ENCODE results near the gene GLRX5.

Gene GLRX5

GRCh38 chr14:95510804-95511203 is 24.0 kb upstream of the GLRX5 start:
- no peak overlapping the region for H3K4me3 ChIP-seq (ENCODE audit: low read length)
- H3K36me3 ChIP-seq (ENCODE audit: insufficient read depth, low read length), result no peaks in the 10 kb centered on the region
- H3K27ac ChIP-seq (ENCODE audit: low read depth, low read length), result no peak overlapping the region
- WGBS, result 88% methylated on average over 5 of the region's 5 CpGs
- H3K9me3 ChIP-seq (ENCODE audit: insufficient read depth, low read depth, low read length), result no peaks in the 10 kb centered on the region
- peaks cover 10% of the 10 kb centered on the region for H3K27me3 ChIP-seq (ENCODE audit: insufficient read depth, low read length)
- H3K4me1 ChIP-seq (ENCODE audit: insufficient read depth, low read length), result peaks cover 11% of the 10 kb centered on the region; the same call in 1 of the 2 replicates
- H3K9ac ChIP-seq (ENCODE audit: low read depth, low read length), result no peak overlapping the region

GRCh38 chr14:95511687-95512086 is 23.2 kb upstream of the GLRX5 start:
- no peak overlapping the region for H3K4me3 ChIP-seq (ENCODE audit: low read length)
- H3K9ac ChIP-seq (ENCODE audit: low read depth, low read length), result no peak overlapping the region
- no peaks in the 10 kb centered on the region for H3K9me3 ChIP-seq (ENCODE audit: insufficient read depth, low read depth, low read length)
- H3K27me3 ChIP-seq (ENCODE audit: insufficient read depth, low read length), result peaks cover 17% of the 10 kb centered on the region
- no peak overlapping the region for H3K27ac ChIP-seq (ENCODE audit: low read depth, low read length)
- WGBS, result 87% methylated on average over 5 of the region's 5 CpGs
- H3K4me1 ChIP-seq (ENCODE audit: insufficient read depth, low read length), result peaks cover 12% of the 10 kb centered on the region; the same call in 1 of the 2 replicates
- H3K36me3 ChIP-seq (ENCODE audit: insufficient read depth, low read length), result no peaks in the 10 kb centered on the region

- Histone ChIP-seq H3K4me1 (ENCODE audit: insufficient read depth, low read length) (peaks cover 12% of the 10 kb centered on the region; the same call in 1 of the 2 replicates), H3K27me3 (ENCODE audit: insufficient read depth, low read length) (peaks cover 33% of the 10 kb centered on the region), H3K9ac (ENCODE audit: low read depth, low read length) (no peak overlapping the region), H3K9me3 (ENCODE audit: insufficient read depth, low read depth, low read length) (no peaks in the 10 kb centered on the region), H3K36me3 (ENCODE audit: insufficient read depth, low read length) (no peaks in the 10 kb centered on the region), H3K4me3 (ENCODE audit: low read length) (no peak overlapping the region), H3K27ac (ENCODE audit: low read depth, low read length) (no peak overlapping the region)
- 96% methylated on average over 5 of the region's 6 CpGs for WGBS
These were observed 21.6 kb upstream of the GLRX5 start for GRCh38 chr14:95513291-95513690.

DNA sequence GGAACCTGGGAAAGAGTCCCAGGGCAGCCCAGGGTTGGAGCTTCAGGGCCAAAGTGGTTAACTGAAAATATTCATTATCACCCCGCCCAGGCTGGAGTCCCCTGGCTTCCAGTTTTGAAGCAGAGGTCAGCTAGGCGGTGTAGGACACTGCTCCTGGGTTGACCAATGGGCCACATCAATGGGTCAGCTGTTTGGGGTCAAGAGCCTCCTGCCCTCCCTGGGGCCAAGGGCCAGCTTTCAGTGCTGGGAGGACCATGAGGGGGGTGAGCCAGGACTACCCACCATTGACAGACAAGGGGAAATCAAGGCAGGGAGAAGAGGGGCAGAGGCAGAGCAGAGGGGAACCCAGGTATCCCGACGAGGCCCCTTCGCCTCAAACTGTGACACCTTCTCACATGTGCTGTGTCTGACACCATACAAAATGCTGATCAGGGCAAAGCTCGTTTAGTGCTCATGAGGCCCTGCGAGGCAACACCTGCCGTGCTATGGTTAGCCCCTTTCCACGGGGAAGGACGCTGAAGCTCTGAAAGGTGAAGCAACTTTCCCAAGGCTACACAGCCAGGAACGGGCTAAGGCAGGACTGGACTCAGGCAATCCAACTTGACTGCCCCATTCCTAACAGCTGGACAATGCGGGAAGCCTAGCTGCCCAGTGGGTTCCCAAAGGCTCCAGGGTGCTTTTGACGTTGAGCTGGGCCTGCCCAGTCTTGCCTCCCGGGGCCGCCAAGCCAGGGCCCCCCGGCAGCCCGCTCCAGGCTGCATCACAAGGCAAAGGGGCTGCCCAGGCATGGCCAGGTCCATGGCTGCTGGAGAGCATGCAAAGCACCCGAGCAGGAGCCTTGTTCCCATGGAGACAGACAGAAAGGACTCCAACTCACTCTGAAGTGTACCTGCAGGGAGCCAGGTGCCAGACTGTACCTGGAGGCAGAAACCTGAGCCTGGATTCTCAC is 20.4 kb upstream of the GLRX5 start:
- H3K4me3 ChIP-seq (ENCODE audit: low read length), result no peak overlapping the region
- H3K9ac ChIP-seq (ENCODE audit: low read depth, low read length), result no peak overlapping the region
- H3K9me3 ChIP-seq (ENCODE audit: insufficient read depth, low read depth, low read length), result no peaks in the 10 kb centered on the region
- no peaks in the 10 kb centered on the region for H3K36me3 ChIP-seq (ENCODE audit: insufficient read depth, low read length)
- H3K27ac ChIP-seq (ENCODE audit: low read depth, low read length), result no peak overlapping the region
- H3K27me3 ChIP-seq (ENCODE audit: insufficient read depth, low read length), result peaks cover 43% of the 10 kb centered on the region
- 78% methylated on average over 18 of the region's 18 CpGs for WGBS
- H3K4me1 ChIP-seq (ENCODE audit: insufficient read depth, low read length), result peaks cover 12% of the 10 kb centered on the region; the same call in 1 of the 2 replicates

DNA sequence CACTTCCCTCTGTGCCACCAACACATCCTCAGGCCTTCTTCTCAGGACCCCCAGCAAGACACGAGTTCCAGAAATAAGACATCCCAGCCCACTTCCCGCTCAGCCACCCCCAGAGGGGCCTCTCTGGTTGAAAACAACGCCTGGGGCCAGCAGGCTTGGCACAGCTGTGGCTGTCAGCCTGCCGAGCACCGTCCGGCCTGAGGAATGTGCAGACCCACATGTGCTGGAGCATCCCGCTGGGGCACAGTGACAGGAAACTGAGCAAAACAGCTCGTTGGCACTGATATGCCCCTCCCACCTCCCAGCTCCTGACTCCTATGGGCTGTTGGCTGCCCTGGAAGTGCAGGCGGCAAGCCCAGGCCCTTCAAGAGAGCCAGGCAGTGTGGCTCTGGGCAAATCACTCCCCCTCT is 19.8 kb upstream of the GLRX5 start:
- Histone ChIP-seq H3K27me3 (ENCODE audit: insufficient read depth, low read length) (peaks cover 49% of the 10 kb centered on the region), H3K36me3 (ENCODE audit: insufficient read depth, low read length) (no peaks in the 10 kb centered on the region), H3K4me1 (ENCODE audit: insufficient read depth, low read length) (peaks cover 12% of the 10 kb centered on the region; the same call in 1 of the 2 replicates), H3K9me3 (ENCODE audit: insufficient read depth, low read depth, low read length) (no peaks in the 10 kb centered on the region), H3K27ac (ENCODE audit: low read depth, low read length) (no peak overlapping the region), H3K9ac (ENCODE audit: low read depth, low read length) (no peak overlapping the region), H3K4me3 (ENCODE audit: low read length) (no peak overlapping the region)
- 33% methylated on average over 9 of the region's 9 CpGs for WGBS

GRCh38 chr14:95515596-95516552 is 19.0 kb upstream of the GLRX5 start:
- Histone ChIP-seq H3K4me3 (ENCODE audit: low read length) (peak overlapping the region; percentile 51), H3K36me3 (ENCODE audit: insufficient read depth, low read length) (no peaks in the 10 kb centered on the region), H3K4me1 (ENCODE audit: insufficient read depth, low read length) (peaks cover 12% of the 10 kb centered on the region; the same call in 1 of the 2 replicates), H3K9ac (ENCODE audit: low read depth, low read length) (no peak overlapping the region), H3K27ac (ENCODE audit: low read depth, low read length) (no peak overlapping the region), H3K9me3 (ENCODE audit: insufficient read depth, low read depth, low read length) (no peaks in the 10 kb centered on the region), H3K27me3 (ENCODE audit: insufficient read depth, low read length) (peaks cover 53% of the 10 kb centered on the region)
- 6% methylated on average over 50 of the region's 50 CpGs for whole genome bisulfite sequencing

- Histone ChIP-seq H3K27me3 (ENCODE audit: insufficient read depth, low read length) (peaks cover 53% of the 10 kb centered on the region), H3K4me3 (ENCODE audit: low read length) (peak within 1 kb of the TSS; percentile 51), H3K4me1 (ENCODE audit: insufficient read depth, low read length) (peaks cover 12% of the 10 kb centered on the region; the same call in 1 of the 2 replicates), H3K9ac (ENCODE audit: low read depth, low read length) (no peak within 1 kb of the TSS), H3K27ac (ENCODE audit: low read depth, low read length) (no peak within 1 kb of the TSS), H3K9me3 (ENCODE audit: insufficient read depth, low read depth, low read length) (no peaks in the 10 kb centered on the region), H3K36me3 (ENCODE audit: insufficient read depth, low read length) (no peaks in the 10 kb centered on the region)
- WGBS, result 9% methylated on average over 60 of the region's 60 CpGs
These were observed 18.2 kb upstream of the GLRX5 start, which contains the start of gene SYNE3 for GRCh38 chr14:95516554-95517181. SYNE3 (minus strand) TSS chr14:95516650; CDS start chr14:95475821, 40,829 bp downstream.

DNA sequence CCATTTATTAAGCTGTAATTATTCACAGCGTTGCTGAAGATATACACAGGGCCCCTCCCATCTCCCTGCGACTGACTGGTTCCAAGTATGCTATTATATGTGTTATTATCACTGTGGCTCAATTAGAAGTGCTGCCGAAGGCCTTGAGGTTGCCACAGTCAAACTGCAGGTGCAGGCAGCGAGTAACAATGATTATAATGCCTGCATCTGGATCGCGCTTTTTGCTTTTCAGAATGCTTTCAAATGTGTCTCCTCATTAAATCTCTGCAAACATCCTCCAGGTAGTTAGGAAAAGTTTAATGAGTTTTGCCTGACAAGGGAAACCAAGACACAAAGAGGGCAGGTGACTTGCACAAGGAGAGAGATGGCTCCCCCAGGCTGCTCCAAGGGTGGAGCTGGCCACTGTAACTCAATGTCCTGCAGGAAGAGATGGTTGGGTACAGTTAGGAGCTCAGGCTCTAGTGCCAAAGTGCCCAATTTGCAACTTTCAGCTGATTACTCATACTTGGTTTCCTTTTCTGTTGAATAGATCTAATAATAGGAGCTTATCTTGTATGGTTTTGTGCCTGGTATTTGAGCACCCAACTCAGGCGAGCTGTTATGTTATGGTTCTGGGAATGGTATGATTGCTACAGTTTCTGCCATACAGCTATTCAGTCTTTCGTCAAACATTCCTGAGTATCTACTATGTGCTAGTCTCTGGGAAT is 16.7 kb upstream of the GLRX5 start:
- Histone ChIP-seq H3K9ac (ENCODE audit: low read depth, low read length) (no peak overlapping the region), H3K27me3 (ENCODE audit: insufficient read depth, low read length) (peaks cover 53% of the 10 kb centered on the region), H3K36me3 (ENCODE audit: insufficient read depth, low read length) (no peaks in the 10 kb centered on the region), H3K4me3 (ENCODE audit: low read length) (no peak overlapping the region), H3K9me3 (ENCODE audit: insufficient read depth, low read depth, low read length) (no peaks in the 10 kb centered on the region), H3K27ac (ENCODE audit: low read depth, low read length) (no peak overlapping the region), H3K4me1 (ENCODE audit: insufficient read depth, low read length) (peaks cover 12% of the 10 kb centered on the region; the same call in 1 of the 2 replicates)
- WGBS, result 92% methylated on average over 8 of the region's 8 CpGs

DNA sequence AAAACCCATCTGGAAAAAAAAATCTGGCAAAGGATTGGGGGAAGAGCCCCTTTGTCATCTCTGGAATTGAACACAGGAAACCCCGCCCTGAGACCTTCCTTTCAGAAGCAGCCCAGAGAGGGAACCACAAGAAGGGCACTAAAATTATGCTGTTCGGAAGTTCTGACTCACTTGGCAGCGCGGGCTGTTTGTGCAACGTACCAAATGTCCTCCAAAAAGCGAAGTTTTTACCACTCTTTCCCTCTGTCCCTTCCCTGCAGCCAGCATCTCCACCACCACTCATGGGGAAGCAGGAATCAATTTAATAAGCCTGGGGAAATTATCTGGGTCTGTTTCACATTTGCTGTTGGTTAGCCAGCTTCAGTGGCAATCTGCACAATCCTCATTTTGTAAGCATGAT is 15.2 kb upstream of the GLRX5 start:
- Histone ChIP-seq H3K9ac (ENCODE audit: low read depth, low read length) (no peak overlapping the region), H3K4me1 (ENCODE audit: insufficient read depth, low read length) (peaks cover 8% of the 10 kb centered on the region; the same call in 1 of the 2 replicates), H3K27ac (ENCODE audit: low read depth, low read length) (no peak overlapping the region), H3K4me3 (ENCODE audit: low read length) (no peak overlapping the region), H3K36me3 (ENCODE audit: insufficient read depth, low read length) (no peaks in the 10 kb centered on the region), H3K9me3 (ENCODE audit: insufficient read depth, low read depth, low read length) (no peaks in the 10 kb centered on the region), H3K27me3 (ENCODE audit: insufficient read depth, low read length) (peaks cover 53% of the 10 kb centered on the region)
- 91% methylated on average over 6 of the region's 6 CpGs for WGBS

- WGBS, result 87% methylated on average over 2 of the region's 3 CpGs
These were observed 14.5 kb upstream of the GLRX5 start for GRCh38 chr14:95520346-95520745.

More at GRCh38 chr14:95520346-95520745, 14.5 kb upstream of the GLRX5 start:
- no peak overlapping the region for H3K4me3 ChIP-seq (ENCODE audit: low read length)
- peaks cover 48% of the 10 kb centered on the region for H3K27me3 ChIP-seq (ENCODE audit: insufficient read depth, low read length)
- H3K36me3 ChIP-seq (ENCODE audit: insufficient read depth, low read length), result no peaks in the 10 kb centered on the region
- no peaks in the 10 kb centered on the region for H3K9me3 ChIP-seq (ENCODE audit: insufficient read depth, low read depth, low read length)
- H3K9ac ChIP-seq (ENCODE audit: low read depth, low read length), result no peak overlapping the region
- H3K4me1 ChIP-seq (ENCODE audit: insufficient read depth, low read length), result 0 out of 2 replicates have a peak, but pooled peaks cover 3% of the 10 kb centered on the region
- no peak overlapping the region for H3K27ac ChIP-seq (ENCODE audit: low read depth, low read length)

Measured in HUES64 (cell line).